Measurements from ENCODE around the gene SMARCD1. TPM values are rescaled to one million over a fixed set of nuclear protein-coding genes. Genes with fewer than 3 reads are reported as not detected.
A peak's percentile ranks its signal among the peaks of the same experiment; 100 is the strongest.

SMARCD1 gene
- total and polyA plus RNA-seq, 2 experiments from 2014 or later, result 124 to 287 TPM

GRCh38 chr12:50057896-50058670 is 27.1 kb upstream of the SMARCD1 start:
- ATAC-seq (peak; percentile 5; the same call in 1 of the 3 replicates), DNase-seq (ENCODE audit: low spot score) (no peak)
- H3K4me2 ChIP-seq, result peak overlapping the region; percentile 94
- H3K9me2 ChIP-seq (ENCODE audit: insufficient read depth), result no peaks in the 10 kb centered on the region
- no peaks in the 10 kb centered on the region for H4K20me1 ChIP-seq (replicated peaks; ENCODE audit: insufficient read depth)
- Mint-ChIP-seq H3K4me1 (peaks cover 27% of the 10 kb centered on the region), H3K36me3 (ENCODE audit: low read depth) (no peaks in the 10 kb centered on the region; the same call in 2 of the 3 replicates), H3K4me3 (peak overlapping the region; percentile 62), H3K27me3 (ENCODE audit: insufficient read depth, low read depth, poor library complexity) (peaks cover 58% of the 10 kb centered on the region), H3K9me3 (no peaks in the 10 kb centered on the region; the same call in 1 of the 3 replicates), H3K27ac (no peak overlapping the region)
- peaks cover 91% of the 10 kb centered on the region for H3K27me3 ChIP-seq (ENCODE audit: insufficient read depth)
- H3F3A ChIP-seq (replicated peaks; ENCODE audit: low read depth), result peaks cover 9% of the 10 kb centered on the region
- H3K79me2 ChIP-seq (replicated peaks; ENCODE audit: insufficient read depth), result no peaks in the 10 kb centered on the region
- H3K4me1 ChIP-seq (ENCODE audit: insufficient read depth), result peaks cover 9% of the 10 kb centered on the region
- H2AFZ ChIP-seq, result peak overlapping the region; percentile 63; the same call in 1 of the 2 replicates
- no peaks in the 10 kb centered on the region for H3K36me3 ChIP-seq (ENCODE audit: insufficient read depth)
- no peak overlapping the region for H3K27ac ChIP-seq (ENCODE audit: low read depth)
- peak overlapping the region; percentile 77 for H3K4me3 ChIP-seq
- no peak for TF ChIP-seq REST (IDR thresholded peaks at IDR 0.05; ENCODE audit: unreplicated experiment)

DNA sequence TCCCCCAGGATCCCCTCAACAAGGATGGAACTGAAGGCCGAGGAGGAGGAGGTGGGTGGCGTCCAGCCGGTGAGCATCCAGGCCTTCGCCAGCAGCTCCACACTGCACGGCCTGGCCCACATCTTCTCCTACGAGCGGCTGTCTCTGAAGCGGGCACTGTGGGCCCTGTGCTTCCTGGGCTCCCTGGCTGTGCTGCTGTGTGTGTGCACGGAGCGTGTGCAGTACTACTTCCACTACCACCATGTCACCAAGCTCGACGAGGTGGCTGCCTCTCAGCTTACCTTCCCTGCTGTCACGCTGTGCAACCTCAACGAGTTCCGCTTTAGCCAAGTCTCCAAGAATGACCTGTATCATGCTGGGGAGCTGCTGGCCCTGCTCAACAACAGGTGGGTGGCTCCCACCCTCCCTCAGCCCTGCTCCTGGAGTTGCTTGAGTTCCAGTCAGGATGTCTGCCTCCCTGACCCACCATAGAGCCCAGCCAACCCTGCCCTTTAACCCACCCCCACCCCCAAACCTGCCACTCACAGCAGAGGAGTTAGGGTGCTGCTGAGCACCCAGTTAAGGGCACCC is 26.3 kb upstream of the SMARCD1 start:
- no peak for ATAC-seq
- Histone ChIP-seq H3K27ac (ENCODE audit: low read depth) (no peak overlapping the region), H3K9me2 (ENCODE audit: insufficient read depth) (no peaks in the 10 kb centered on the region), H3F3A (replicated peaks; ENCODE audit: low read depth) (peaks cover 9% of the 10 kb centered on the region), H3K4me3 (no peak overlapping the region), H4K20me1 (replicated peaks; ENCODE audit: insufficient read depth) (no peaks in the 10 kb centered on the region), H3K79me2 (replicated peaks; ENCODE audit: insufficient read depth) (no peaks in the 10 kb centered on the region), H3K4me2 (no peak overlapping the region), H3K27me3 (ENCODE audit: insufficient read depth) (peaks cover 83% of the 10 kb centered on the region), H2AFZ (no peak overlapping the region), H3K36me3 (ENCODE audit: insufficient read depth) (no peaks in the 10 kb centered on the region), H3K4me1 (ENCODE audit: insufficient read depth) (peaks cover 9% of the 10 kb centered on the region)
- no peak for DNase-seq (ENCODE audit: low spot score)
- H3K36me3 Mint-ChIP-seq (ENCODE audit: low read depth), result no peaks in the 10 kb centered on the region; the same call in 2 of the 3 replicates
- peak overlapping the region; percentile 62; the same call in 2 of the 3 replicates for H3K4me3 Mint-ChIP-seq
- peaks cover 28% of the 10 kb centered on the region for H3K4me1 Mint-ChIP-seq
- no peaks in the 10 kb centered on the region; the same call in 1 of the 3 replicates for H3K9me3 Mint-ChIP-seq
- no peak overlapping the region for H3K27ac Mint-ChIP-seq
- H3K27me3 Mint-ChIP-seq (ENCODE audit: insufficient read depth, low read depth, poor library complexity), result peaks cover 50% of the 10 kb centered on the region
- no peak for TF ChIP-seq CREB1 (CRISPR knock-in tag; IDR thresholded peaks at IDR 0.05; ENCODE audit: low read depth)
- TF ChIP-seq NANOG (IDR thresholded peaks at IDR 0.05; ENCODE audit: borderline replicate concordance), result no peak
- TF ChIP-seq, protein P1, sequence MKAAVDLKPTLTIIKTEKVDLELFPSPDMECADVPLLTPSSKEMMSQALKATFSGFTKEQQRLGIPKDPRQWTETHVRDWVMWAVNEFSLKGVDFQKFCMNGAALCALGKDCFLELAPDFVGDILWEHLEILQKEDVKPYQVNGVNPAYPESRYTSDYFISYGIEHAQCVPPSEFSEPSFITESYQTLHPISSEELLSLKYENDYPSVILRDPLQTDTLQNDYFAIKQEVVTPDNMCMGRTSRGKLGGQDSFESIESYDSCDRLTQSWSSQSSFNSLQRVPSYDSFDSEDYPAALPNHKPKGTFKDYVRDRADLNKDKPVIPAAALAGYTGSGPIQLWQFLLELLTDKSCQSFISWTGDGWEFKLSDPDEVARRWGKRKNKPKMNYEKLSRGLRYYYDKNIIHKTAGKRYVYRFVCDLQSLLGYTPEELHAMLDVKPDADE (IDR thresholded peaks at IDR 0.05), result no peak
- TF ChIP-seq EZH2 (IDR thresholded peaks at IDR 0.05; ENCODE audit: low read depth, unreplicated experiment), result no peak
- TF ChIP-seq JUNB (IDR thresholded peaks at IDR 0.05; ENCODE audit: unreplicated experiment), result no peak
- TF ChIP-seq EZH2phosphoT487 (IDR thresholded peaks at IDR 0.05; ENCODE audit: unreplicated experiment), result no peak
- TF ChIP-seq, protein P2, sequence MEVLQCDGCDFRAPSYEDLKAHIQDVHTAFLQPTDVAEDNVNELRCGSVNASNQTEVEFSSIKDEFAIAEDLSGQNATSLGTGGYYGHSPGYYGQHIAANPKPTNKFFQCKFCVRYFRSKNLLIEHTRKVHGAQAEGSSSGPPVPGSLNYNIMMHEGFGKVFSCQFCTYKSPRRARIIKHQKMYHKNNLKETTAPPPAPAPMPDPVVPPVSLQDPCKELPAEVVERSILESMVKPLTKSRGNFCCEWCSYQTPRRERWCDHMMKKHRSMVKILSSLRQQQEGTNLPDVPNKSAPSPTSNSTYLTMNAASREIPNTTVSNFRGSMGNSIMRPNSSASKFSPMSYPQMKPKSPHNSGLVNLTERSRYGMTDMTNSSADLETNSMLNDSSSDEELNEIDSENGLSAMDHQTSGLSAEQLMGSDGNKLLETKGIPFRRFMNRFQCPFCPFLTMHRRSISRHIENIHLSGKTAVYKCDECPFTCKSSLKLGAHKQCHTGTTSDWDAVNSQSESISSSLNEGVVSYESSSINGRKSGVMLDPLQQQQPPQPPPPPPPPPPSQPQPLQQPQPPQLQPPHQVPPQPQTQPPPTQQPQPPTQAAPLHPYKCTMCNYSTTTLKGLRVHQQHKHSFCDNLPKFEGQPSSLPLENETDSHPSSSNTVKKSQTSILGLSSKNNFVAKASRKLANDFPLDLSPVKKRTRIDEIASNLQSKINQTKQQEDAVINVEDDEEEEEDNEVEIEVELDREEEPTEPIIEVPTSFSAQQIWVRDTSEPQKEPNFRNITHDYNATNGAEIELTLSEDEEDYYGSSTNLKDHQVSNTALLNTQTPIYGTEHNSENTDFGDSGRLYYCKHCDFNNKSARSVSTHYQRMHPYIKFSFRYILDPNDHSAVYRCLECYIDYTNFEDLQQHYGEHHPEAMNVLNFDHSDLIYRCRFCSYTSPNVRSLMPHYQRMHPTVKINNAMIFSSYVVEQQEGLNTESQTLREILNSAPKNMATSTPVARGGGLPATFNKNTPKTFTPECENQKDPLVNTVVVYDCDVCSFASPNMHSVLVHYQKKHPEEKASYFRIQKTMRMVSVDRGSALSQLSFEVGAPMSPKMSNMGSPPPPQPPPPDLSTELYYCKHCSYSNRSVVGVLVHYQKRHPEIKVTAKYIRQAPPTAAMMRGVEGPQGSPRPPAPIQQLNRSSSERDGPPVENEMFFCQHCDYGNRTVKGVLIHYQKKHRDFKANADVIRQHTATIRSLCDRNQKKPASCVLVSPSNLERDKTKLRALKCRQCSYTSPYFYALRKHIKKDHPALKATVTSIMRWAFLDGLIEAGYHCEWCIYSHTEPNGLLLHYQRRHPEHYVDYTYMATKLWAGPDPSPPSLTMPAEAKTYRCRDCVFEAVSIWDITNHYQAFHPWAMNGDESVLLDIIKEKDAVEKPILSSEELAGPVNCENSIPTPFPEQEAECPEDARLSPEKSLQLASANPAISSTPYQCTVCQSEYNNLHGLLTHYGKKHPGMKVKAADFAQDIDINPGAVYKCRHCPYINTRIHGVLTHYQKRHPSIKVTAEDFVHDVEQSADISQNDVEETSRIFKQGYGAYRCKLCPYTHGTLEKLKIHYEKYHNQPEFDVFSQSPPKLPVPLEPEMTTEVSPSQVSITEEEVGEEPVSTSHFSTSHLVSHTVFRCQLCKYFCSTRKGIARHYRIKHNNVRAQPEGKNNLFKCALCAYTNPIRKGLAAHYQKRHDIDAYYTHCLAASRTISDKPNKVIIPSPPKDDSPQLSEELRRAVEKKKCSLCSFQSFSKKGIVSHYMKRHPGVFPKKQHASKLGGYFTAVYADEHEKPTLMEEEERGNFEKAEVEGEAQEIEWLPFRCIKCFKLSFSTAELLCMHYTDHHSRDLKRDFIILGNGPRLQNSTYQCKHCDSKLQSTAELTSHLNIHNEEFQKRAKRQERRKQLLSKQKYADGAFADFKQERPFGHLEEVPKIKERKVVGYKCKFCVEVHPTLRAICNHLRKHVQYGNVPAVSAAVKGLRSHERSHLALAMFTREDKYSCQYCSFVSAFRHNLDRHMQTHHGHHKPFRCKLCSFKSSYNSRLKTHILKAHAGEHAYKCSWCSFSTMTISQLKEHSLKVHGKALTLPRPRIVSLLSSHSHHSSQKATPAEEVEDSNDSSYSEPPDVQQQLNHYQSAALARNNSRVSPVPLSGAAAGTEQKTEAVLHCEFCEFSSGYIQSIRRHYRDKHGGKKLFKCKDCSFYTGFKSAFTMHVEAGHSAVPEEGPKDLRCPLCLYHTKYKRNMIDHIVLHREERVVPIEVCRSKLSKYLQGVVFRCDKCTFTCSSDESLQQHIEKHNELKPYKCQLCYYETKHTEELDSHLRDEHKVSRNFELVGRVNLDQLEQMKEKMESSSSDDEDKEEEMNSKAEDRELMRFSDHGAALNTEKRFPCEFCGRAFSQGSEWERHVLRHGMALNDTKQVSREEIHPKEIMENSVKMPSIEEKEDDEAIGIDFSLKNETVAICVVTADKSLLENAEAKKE (CRISPR knock-in tag; IDR thresholded peaks at IDR 0.05), result no peak
